Measurements from ENCODE around the gene AP2S1. TPM values are rescaled to one million over a fixed set of nuclear protein-coding genes. Genes with fewer than 3 reads are reported as not detected.

Gene AP2S1
- total RNA-seq, 2 experiments from 2014 or later, result 108 to 117 TPM

DNA sequence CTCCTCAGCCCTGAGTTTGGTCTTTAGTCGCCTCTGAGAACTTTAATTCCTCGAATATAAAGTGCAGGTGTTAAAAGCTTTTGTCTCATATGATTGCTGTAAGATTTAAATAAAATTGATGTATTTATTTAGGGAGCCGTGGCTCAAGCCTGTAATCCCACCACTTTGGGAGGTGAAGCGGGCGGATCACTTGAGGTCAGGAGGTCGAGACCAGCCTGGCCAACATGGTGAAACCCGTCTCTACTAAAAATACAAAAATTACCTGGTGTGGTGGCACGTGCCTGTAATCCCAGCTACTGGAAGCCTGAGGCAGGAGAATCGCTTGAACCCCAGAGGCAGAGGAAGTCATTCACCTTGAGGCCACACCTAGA lies 61.7 kb downstream of the AP2S1 start:
- Mint-ChIP-seq H3K4me3 (peak overlapping the region; percentile 23), H3K4me1 (ENCODE audit: low read depth) (peaks cover 33% of the 10 kb centered on the region), H3K9me3 (no peaks in the 10 kb centered on the region), H3K27ac (peak overlapping the region; percentile 99), H3K27me3 (no peaks in the 10 kb centered on the region), H3K36me3 (peaks cover 35% of the 10 kb centered on the region)
- ChIA-PET CTCF (interaction anchor here (0.6 to 2.5 kb wide), 6 partner anchors 22 to 127 kb away, joined by 3 to 9 read pairs (median 5); no protein-coding TSS in a partner anchor), POLR2A (interaction anchor here (0.7 to 2.4 kb wide), 9 partner anchors 10 to 468 kb away, joined by 3 to 18 read pairs (median 6); partner anchors contain the start of genes CCDC9, FKRP and ZC3H4)
- intact Hi-C loops (cut with micrococcal nuclease), result loop anchor here (1.0 to 5.0 kb wide), 6 partner anchors 42 to 1468 kb away; partner anchors contain the start of genes AP2S1, CARD8, FKRP and STRN4
- no peak for DNase-seq

DNA sequence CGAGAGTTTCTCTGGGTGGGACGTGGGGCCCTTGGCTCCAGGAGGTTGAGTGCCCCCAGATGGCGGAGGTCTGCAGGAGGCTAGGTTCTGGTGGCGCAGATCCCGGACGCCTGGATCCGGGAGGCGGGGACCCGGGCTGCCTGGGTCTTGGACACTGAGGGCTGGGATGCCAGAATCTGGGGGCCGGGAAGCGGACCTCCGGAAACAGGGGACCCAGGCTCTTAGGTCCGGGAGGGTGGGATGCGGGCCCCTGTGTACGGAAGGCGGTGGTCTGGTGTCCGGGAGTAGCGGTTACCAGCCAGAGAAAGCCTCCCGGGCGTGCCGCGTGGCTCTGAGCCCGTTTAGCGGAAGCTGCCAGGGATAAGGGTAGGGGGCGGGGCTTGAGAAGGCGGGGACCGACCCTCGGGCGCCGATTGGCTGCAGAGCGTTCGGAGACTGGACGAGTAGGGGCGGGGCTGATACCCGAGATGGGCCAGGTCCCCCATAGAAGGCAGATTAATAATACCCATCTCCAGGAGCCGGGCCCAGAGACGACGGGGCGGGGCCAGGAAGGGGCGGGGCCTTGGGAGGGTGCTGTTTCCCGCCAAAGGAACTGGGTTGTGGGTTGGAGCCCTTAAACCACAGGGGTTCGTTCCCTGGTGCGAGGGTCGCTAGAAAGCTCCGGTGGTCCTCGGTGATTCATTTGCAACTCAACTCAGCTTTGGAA lies 62.2 kb downstream of the AP2S1 start, which contains the start of gene SLC1A5:
TSS of gene SLC1A5 (minus strand) at position 333 of the 706 bp plus-strand sequence. CDS start 629 bp downstream, outside the sequence.
- peaks cover 38% of the 10 kb centered on the region for H3K4me1 Mint-ChIP-seq (ENCODE audit: low read depth)
- POLR2A ChIA-PET, result interaction anchor here (0.7 to 2.4 kb wide), 13 partner anchors 9 to 468 kb away, joined by 3 to 18 read pairs (median 5); partner anchors contain the start of genes CCDC9, FKRP and ZC3H4

More for the DNA sequence above, 62.2 kb downstream of the AP2S1 start, which contains the start of gene SLC1A5:
- H3K36me3 Mint-ChIP-seq, result peaks cover 40% of the 10 kb centered on the region
- peak; percentile 99 for DNase-seq
- H3K27me3 Mint-ChIP-seq, result no peaks in the 10 kb centered on the region
- CTCF ChIA-PET, result interaction anchor here (0.6 to 2.5 kb wide), 8 partner anchors 22 to 186 kb away, joined by 3 to 9 read pairs (median 4); no protein-coding TSS in a partner anchor
- peak within 1 kb of the TSS; percentile 95 for H3K4me3 Mint-ChIP-seq
- intact Hi-C loops (cut with micrococcal nuclease), result loop anchor here (1.0 to 5.0 kb wide), 6 partner anchors 41 to 1469 kb away; partner anchors contain the start of genes AP2S1, CARD8, FKRP and STRN4
- no peaks in the 10 kb centered on the region for H3K9me3 Mint-ChIP-seq
- H3K27ac Mint-ChIP-seq, result peak within 1 kb of the TSS; percentile 99

Other genes starting within 250 kb of the AP2S1 start
- gene CALM3, start 249.5 kb downstream of the AP2S1 start, total RNA-seq, result 100 to 1,000 TPM; 410 to 425 TPM
- 10 to 100 TPM; 22.6 to 24.6 TPM for gene PTGIR, start 225.8 kb downstream of the AP2S1 start, total RNA-seq
- 1 to 10 TPM; 9.5 TPM for gene GNG8, start 214.6 kb downstream of the AP2S1 start, total RNA-seq
- 1 to 10 TPM; 2.8 to 3.0 TPM for gene DACT3, start 189.7 kb downstream of the AP2S1 start, total RNA-seq
- gene PRKD2, start 133.7 kb downstream of the AP2S1 start, total RNA-seq, result 10 to 100 TPM; 78.8 to 84.4 TPM
- 10 to 100 TPM; 11.4 to 12.3 TPM for gene FKRP, start 104.8 kb downstream of the AP2S1 start, total RNA-seq
- 10 to 100 TPM; 52.6 to 59.3 TPM for gene STRN4, start 104.4 kb downstream of the AP2S1 start, total RNA-seq
- gene SLC1A5, start 62.3 kb downstream of the AP2S1 start, total RNA-seq, result 100 to 1,000 TPM; 202 to 205 TPM
- 10 to 100 TPM; 17.8 to 18.5 TPM for gene ARHGAP35, start 10.2 kb upstream of the AP2S1 start, total RNA-seq
- not detected for gene NPAS1, start 169.0 kb upstream of the AP2S1 start, total RNA-seq
- gene TMEM160, start 197.8 kb upstream of the AP2S1 start, total RNA-seq, result 10 to 100 TPM; 62.8 to 69.8 TPM